Activated CD4-positive, alpha-beta T cell treated with anti-CD3 and anti-CD28 coated beads, Interleukin-2, amount 10 ng/mL, durations not matched to agents 7 days and 5 days (primary cell): ENCODE measurements around the gene ZBTB46. TPM values are rescaled to one million over a fixed set of nuclear protein-coding genes. Genes with fewer than 3 reads are reported as not detected.
"Not testable (repeated sequence)": the region's sequence is repeated elsewhere in the genome, so short reads cannot be mapped to it uniquely, and the experiment has no call there.

Experiments
- CTCF ChIA-PET: fragments of 350-600 bp; sonication (Branson Sonifier 250); formaldehyde crosslinking; loops from one replicate; lab custom pipeline; 2021; ENCODE audit warnings: antibody characterized with exemption; lab: Charles Lee
- POLR2A ChIA-PET: fragments of 350-600 bp; sonication (Branson Sonifier 250); formaldehyde crosslinking; loops from one replicate; lab custom pipeline; 2021; ENCODE audit warnings: antibody characterized with exemption; lab: Charles Lee
- DNase-seq: peaks from one replicate; pipeline ENCODE4 v3.0.0-alpha.2; 2020
- H3K27ac Mint-ChIP-seq: one replicate; pipeline ENCODE4 v1.8.0; 2021; ENCODE audit warnings: mild to moderate bottlenecking, moderate library complexity, mixed read lengths
- H3K27me3 Mint-ChIP-seq: one replicate; pipeline ENCODE4 v1.8.0; 2021; ENCODE audit warnings: mixed read lengths
- H3K36me3 Mint-ChIP-seq: one replicate; pipeline ENCODE4 v1.8.0; 2021; ENCODE audit warnings: low read depth, mixed read lengths
- H3K4me1 Mint-ChIP-seq: one replicate; pipeline ENCODE4 v1.8.0; 2021; ENCODE audit warnings: mixed read lengths
- H3K4me3 Mint-ChIP-seq: one replicate; pipeline ENCODE4 v1.8.0; 2021; ENCODE audit warnings: mild to moderate bottlenecking, moderate library complexity, mixed read lengths
- H3K9me3 Mint-ChIP-seq: one replicate; pipeline ENCODE4 v1.8.0; 2021; ENCODE audit warnings: mixed read lengths
- total RNA-seq, 2 experiments: library from RNA; stranded (reverse); gene quantifications; one replicate each; pipeline ENCODE4 v1.2.3, GENCODE V29; 2021

The ZBTB46 gene
- total RNA-seq, 2 experiments from 2014 or later: not detected

GRCh38 chr20:63854766-63855362, 23.8 kb upstream of the ZBTB46 start:
- Mint-ChIP-seq H3K9me3 (no peaks in the 10 kb centered on the region), H3K27ac (no peak overlapping the region), H3K27me3 (peaks cover 14% of the 10 kb centered on the region), H3K4me3 (no peak overlapping the region), H3K36me3 (no peaks in the 10 kb centered on the region), H3K4me1 (peaks cover 25% of the 10 kb centered on the region)
- DNase-seq: no peak
- ChIA-PET POLR2A (no interaction called here), CTCF (interaction anchor here (1.1 to 1.3 kb wide), 2 partner anchors 13 kb away, joined by 3 read pairs; no protein-coding TSS in a partner anchor)

- Mint-ChIP-seq H3K27me3 (peaks cover 14% of the 10 kb centered on the region), H3K9me3 (no peaks in the 10 kb centered on the region)
Measured at GRCh38 chr20:63854069-63854765, 23.2 kb upstream of the ZBTB46 start.

DNA sequence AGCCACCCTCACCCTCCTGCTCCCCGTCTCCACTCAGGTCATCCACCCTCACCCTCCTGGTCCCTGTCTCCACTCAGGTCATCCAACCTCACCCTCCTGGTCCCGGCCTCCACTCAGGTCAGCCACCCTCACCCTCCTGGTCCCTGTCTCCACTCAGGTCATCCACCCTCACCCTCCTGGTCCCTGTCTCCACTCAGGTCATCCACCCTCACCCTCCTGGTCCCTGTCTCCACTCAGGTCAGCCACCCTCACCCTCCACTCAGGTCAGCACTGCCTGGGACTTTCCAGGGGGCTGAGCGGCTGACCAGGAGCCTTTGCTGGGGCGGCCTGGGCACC, 22.6 kb upstream of the ZBTB46 start:
- H3K4me3 Mint-ChIP-seq, H3K9me3 Mint-ChIP-seq, H3K27ac Mint-ChIP-seq, DNase-seq, CTCF ChIA-PET, H3K36me3 Mint-ChIP-seq, POLR2A ChIA-PET: not testable (repeated sequence)
- Mint-ChIP-seq H3K27me3 (peaks cover 16% of the 10 kb centered on the region), H3K4me1 (peaks cover 17% of the 10 kb centered on the region)

More at GRCh38 chr20:63854069-63854765, 23.2 kb upstream of the ZBTB46 start:
- ChIA-PET POLR2A (no interaction called here), CTCF (no interaction called here)
- no peak for DNase-seq
- Mint-ChIP-seq H3K4me1 (peaks cover 22% of the 10 kb centered on the region), H3K4me3 (no peak overlapping the region), H3K27ac (no peak overlapping the region), H3K36me3 (no peaks in the 10 kb centered on the region)

- DNase-seq: not testable (repeated sequence)
Measured at GRCh38 chr20:63851548-63851943, 20.5 kb upstream of the ZBTB46 start.

DNA sequence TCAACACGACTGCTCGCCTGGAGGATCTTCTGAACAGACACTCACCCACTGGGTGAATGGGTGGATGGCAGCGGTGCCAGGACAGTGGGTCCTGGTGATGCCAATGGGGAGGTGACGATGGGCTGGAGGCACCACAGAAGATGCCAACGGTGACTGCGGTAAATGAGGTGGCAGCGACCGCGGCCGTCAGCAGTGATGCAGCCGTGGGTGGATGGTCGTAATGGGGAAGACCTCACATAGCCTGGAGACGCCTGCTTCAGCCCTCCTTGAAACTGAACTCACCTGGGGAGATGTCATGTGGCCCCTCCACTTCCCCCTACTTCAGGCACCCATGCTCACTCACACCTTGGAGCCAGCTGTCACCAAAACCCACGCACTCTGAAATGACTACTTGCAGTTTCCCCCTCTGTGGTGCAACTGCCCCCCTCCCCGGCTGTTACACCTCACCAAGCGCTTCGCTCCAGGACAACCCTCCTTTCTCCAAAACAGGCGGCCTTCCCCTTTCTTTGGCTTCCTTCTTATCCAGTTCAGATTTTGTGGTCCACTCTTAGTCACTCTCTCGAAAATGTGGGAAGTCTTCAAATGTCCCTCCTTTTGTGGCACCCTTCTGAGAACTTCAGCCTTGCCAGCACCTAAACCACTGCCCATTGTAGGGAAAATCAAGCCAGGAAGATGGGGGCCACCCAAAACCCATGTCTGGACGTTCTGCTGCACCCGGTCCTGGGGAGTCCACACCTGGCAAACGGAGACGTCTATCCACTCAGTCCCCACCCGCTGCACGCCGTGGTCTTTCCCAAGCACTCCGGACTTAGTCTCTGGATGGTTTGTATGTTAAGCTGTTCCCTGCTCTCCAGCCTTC, 19.9 kb upstream of the ZBTB46 start:
- Mint-ChIP-seq H3K27ac (no peak overlapping the region), H3K36me3 (no peaks in the 10 kb centered on the region), H3K4me1 (peaks cover 12% of the 10 kb centered on the region), H3K27me3 (peaks cover 19% of the 10 kb centered on the region), H3K4me3 (no peak overlapping the region), H3K9me3 (no peaks in the 10 kb centered on the region)
- DNase-seq: no peak
- CTCF ChIA-PET: interaction anchor here (0.7 kb wide), 1 partner anchor 11 kb away, joined by 3 read pairs; no protein-coding TSS in a partner anchor
- POLR2A ChIA-PET: no interaction called here

More at GRCh38 chr20:63851548-63851943, 20.5 kb upstream of the ZBTB46 start:
- POLR2A ChIA-PET, H3K4me3 Mint-ChIP-seq, H3K27ac Mint-ChIP-seq, H3K36me3 Mint-ChIP-seq, H3K9me3 Mint-ChIP-seq: not testable (repeated sequence)
- CTCF ChIA-PET: interaction anchor here (0.7 kb wide), 1 partner anchor 11 kb away, joined by 3 read pairs; no protein-coding TSS in a partner anchor
- peaks cover 16% of the 10 kb centered on the region for H3K27me3 Mint-ChIP-seq
- H3K4me1 Mint-ChIP-seq: peaks cover 12% of the 10 kb centered on the region

GRCh38 chr20:63848003-63848911, 17.2 kb upstream of the ZBTB46 start:
- ChIA-PET POLR2A (interaction anchor here (0.5 kb wide), 1 partner anchor 162 kb away, joined by 3 read pairs; no protein-coding TSS in a partner anchor), CTCF (interaction anchor here (0.6 to 0.7 kb wide), 4 partner anchors 10 to 206 kb away, joined by 3 to 4 read pairs (median 3); no protein-coding TSS in a partner anchor)
- Mint-ChIP-seq H3K27ac (no peak overlapping the region), H3K4me3 (no peak overlapping the region), H3K4me1 (peaks cover 24% of the 10 kb centered on the region), H3K36me3 (no peaks in the 10 kb centered on the region), H3K9me3 (no peaks in the 10 kb centered on the region), H3K27me3 (peaks cover 41% of the 10 kb centered on the region)
- no peak for DNase-seq

DNA sequence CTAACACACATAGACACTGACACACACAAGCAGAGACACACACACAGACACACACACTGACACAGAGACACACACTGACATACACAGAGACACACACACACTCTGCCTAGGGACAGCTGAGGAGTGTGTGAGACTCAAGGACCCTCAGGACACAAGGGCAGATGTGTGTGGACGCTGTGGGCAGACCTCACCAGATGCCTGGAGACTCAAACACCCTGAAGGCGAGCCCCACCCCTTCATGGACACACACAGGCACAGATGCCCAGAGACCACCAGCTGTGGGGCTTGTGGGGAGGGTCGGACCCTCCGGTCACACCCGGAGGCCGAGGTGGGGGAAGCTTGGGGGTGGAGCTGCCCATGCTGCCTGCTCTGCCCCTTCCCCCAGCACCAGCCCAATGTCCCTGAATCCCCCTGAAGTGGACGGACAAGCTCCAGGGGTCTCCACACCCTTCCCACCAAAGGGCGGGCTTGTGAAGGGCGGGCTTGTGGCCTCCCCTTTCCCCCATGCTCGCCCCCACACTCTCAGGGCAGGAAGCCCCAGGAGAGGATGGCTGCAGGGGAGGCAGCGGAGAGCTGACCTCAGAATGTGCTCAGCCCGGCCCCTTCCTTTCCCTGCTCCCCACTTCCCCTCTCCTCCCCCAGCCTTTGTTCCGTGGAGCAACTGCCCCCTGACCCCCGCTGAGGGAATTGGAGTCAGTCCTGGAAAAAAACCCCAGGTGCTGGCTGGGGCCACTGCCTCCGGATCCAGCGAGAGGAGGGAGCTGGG, 16.4 kb upstream of the ZBTB46 start:
- Mint-ChIP-seq H3K4me1 (peaks cover 25% of the 10 kb centered on the region), H3K4me3 (no peak overlapping the region), H3K27me3 (peaks cover 44% of the 10 kb centered on the region), H3K36me3 (no peaks in the 10 kb centered on the region), H3K9me3 (no peaks in the 10 kb centered on the region), H3K27ac (no peak overlapping the region)
- POLR2A ChIA-PET: interaction anchor here (0.5 kb wide), 1 partner anchor 161 kb away, joined by 3 read pairs; no protein-coding TSS in a partner anchor
- no peak for DNase-seq
- CTCF ChIA-PET: interaction anchor here (0.6 to 0.7 kb wide), 3 partner anchors 9 to 207 kb away, joined by 3 to 4 read pairs (median 3); no protein-coding TSS in a partner anchor

- Mint-ChIP-seq H3K36me3 (no peaks in the 10 kb centered on the region), H3K9me3 (no peaks in the 10 kb centered on the region), H3K4me1 (peaks cover 26% of the 10 kb centered on the region), H3K4me3 (no peak overlapping the region), H3K27me3 (peaks cover 43% of the 10 kb centered on the region), H3K27ac (no peak overlapping the region)
- DNase-seq: no peak
- ChIA-PET POLR2A (no interaction called here), CTCF (no interaction called here)
Measured at GRCh38 chr20:63846888-63847236, 15.8 kb upstream of the ZBTB46 start.

DNA sequence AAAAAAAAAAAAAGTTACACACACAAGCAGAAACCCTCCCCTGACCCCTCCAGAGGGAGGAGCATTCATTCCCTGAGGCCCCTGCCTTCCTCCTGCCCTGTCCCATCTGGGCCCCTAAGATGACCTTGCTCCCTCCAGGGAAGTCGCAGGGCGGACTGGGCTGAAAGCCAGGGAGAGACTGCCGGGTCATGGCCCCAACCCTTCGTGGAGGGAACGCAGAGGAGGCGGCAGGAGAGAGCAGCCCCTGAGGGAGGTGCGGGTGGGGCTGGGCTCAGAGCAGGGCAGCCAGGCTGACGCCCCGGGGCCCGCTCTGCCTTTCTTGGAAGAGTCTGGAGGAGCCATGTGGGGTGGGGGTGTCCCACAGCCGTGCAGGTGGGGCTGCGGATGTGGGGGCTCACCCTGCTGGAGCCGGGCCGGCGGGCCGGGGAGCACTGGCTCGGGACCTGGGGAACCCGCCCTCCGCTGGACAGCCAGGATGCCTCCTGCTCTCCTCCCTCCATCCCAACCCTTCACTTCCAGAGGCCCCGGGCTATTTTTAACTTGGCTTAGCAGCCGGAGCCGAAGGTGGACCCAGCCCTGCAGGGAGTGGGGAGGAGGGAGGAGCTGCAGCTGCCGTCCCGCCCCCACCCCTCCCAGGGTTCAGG, 15.2 kb upstream of the ZBTB46 start:
- Mint-ChIP-seq H3K4me3 (no peak overlapping the region), H3K27ac (peak overlapping the region; percentile 54), H3K36me3 (no peaks in the 10 kb centered on the region), H3K4me1 (peaks cover 24% of the 10 kb centered on the region), H3K9me3 (no peaks in the 10 kb centered on the region), H3K27me3 (peaks cover 41% of the 10 kb centered on the region)
- ChIA-PET CTCF (no interaction called here), POLR2A (no interaction called here)
- DNase-seq: no peak

- no peaks in the 10 kb centered on the region for H3K36me3 Mint-ChIP-seq
- H3K27me3 Mint-ChIP-seq: peaks cover 37% of the 10 kb centered on the region
- no peaks in the 10 kb centered on the region for H3K9me3 Mint-ChIP-seq
- no peak overlapping the region for H3K27ac Mint-ChIP-seq
- no peak for DNase-seq
- peaks cover 17% of the 10 kb centered on the region for H3K4me1 Mint-ChIP-seq
- POLR2A ChIA-PET: no interaction called here
- no peak overlapping the region for H3K4me3 Mint-ChIP-seq
- CTCF ChIA-PET: no interaction called here
Measured at GRCh38 chr20:63844511-63844991, 13.5 kb upstream of the ZBTB46 start.

DNA sequence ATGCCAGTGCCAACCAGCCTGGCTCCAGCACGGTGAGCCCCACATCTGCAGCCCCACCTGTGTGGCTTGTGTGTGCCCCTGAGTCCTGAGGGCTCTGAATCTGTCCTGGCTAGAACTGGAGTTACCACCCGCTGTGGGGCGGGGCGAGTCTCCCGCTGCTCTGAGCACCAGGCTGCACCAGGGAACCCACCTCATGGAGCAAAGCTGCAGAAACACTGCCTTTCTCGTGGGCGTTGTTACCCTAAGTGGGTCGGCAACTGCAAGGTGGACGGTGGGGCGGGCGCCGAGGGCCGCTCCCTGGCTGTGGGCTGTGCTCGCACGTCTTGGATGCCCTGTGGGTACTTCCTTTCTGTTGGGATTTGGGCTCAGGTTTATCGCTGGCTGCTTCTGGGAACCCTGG, 12.7 kb upstream of the ZBTB46 start:
- Mint-ChIP-seq H3K36me3 (no peaks in the 10 kb centered on the region), H3K27ac (no peak overlapping the region), H3K27me3 (peaks cover 36% of the 10 kb centered on the region), H3K4me1 (peaks cover 17% of the 10 kb centered on the region), H3K4me3 (no peak overlapping the region), H3K9me3 (no peaks in the 10 kb centered on the region)
- DNase-seq: no peak
- POLR2A ChIA-PET: no interaction called here
- CTCF ChIA-PET: no interaction called here
